Skeletal muscle satellite cell (primary cell): ENCODE measurements around the gene TSHR.

Source experiments
- H3K27me3 ChIP-seq: 2 replicates; pipeline ENCODE4 v1.7.0; 2013; ENCODE audit warnings: low read length; ENCODE audit not compliant: control insufficient read depth, insufficient read depth
- H3K36me3 ChIP-seq: 2 replicates; pipeline ENCODE4 v1.7.0; 2013; ENCODE audit warnings: mild to moderate bottlenecking, control low read depth, low read length; ENCODE audit not compliant: insufficient read depth
- H3K4me1 ChIP-seq: 2 replicates; pipeline ENCODE4 v1.7.0; 2013; ENCODE audit warnings: low read length; ENCODE audit not compliant: control insufficient read depth, insufficient read depth
- H3K4me2 ChIP-seq: 2 replicates; pipeline ENCODE4 v1.7.0; 2013; ENCODE audit warnings: mild to moderate bottlenecking, low read length
- H3K4me3 ChIP-seq: 2 replicates; pipeline ENCODE4 v1.7.0; 2013; ENCODE audit warnings: low read length
- H3K9ac ChIP-seq: 2 replicates; pipeline ENCODE4 v1.7.0; 2013; ENCODE audit warnings: mild to moderate bottlenecking, low read depth, low read length, moderate library complexity
- H3K9me3 ChIP-seq: replicated peaks from 2 replicates; pipeline ENCODE4 v1.7.0; 2013; ENCODE audit warnings: mild to moderate bottlenecking, control low read depth, low read length

Gene TSHR

DNA sequence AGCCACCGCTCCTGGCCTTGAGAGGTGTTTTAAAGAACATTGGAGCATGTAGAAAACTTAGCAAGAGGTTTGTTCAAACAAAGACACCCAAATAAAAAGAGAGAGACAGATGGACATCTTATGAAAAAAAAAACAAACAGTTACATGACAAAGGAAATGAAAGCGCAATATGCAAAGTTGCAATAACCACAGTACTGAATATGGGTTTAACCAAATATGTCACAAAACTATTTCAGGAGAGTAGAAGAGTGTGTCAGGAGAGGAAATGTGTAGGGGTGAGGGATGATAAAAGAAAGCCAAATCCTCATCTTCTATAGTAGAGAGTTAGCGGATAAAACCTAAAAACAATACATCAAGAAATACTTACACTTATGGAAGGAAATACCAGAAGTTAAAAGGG is 166.9 kb downstream of the TSHR start:
- Histone ChIP-seq H3K4me2 (no peak overlapping the region), H3K27me3 (no peaks in the 10 kb centered on the region), H3K9ac (no peak overlapping the region), H3K4me3 (no peak overlapping the region), H3K4me1 (no peaks in the 10 kb centered on the region), H3K9me3 (no peaks in the 10 kb centered on the region), H3K36me3 (no peaks in the 10 kb centered on the region)

DNA sequence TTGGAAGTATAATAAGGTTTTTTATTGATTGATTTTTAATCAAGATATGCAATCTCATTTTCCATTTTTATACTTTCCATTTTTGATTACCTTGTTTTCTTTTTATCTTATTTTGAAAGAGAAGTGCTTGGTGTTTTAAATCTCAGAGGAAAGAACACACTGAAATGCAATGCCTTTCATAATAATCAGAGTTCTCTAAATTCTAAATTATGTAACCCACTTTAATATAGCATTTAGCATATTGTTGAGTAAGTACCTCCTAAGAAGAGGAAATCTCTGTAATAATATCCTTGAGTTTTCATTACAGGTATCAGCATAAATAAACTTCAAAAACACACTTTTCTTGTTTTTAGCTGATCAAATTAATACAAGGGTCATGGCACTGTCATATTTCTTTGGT is 168.4 kb downstream of the TSHR start:
- no peak overlapping the region for H3K9ac ChIP-seq
- H3K4me3 ChIP-seq: no peak overlapping the region
- no peaks in the 10 kb centered on the region for H3K36me3 ChIP-seq
- no peak overlapping the region for H3K4me2 ChIP-seq
- H3K9me3 ChIP-seq: no peaks in the 10 kb centered on the region
- H3K4me1 ChIP-seq: no peaks in the 10 kb centered on the region
- no peaks in the 10 kb centered on the region for H3K27me3 ChIP-seq

DNA sequence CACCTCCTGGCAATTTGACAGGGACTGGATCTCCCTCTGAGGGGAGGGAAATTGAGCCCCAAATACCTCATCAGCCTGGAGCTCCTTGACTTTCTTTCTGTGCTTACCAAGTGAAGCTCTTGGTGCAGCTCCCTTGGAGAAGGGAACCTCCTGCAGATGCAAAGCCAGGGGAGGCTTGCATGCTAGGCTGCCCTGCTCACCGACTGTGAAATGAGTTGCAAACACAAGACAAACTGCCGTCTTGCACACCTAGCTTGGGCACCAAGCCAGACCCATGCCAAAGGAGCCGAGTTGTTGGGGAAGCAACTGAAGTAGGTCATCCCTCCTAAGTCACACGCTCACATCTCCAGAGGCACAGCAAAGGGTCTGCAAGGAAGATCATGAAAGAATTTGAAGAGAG is 170.1 kb downstream of the TSHR start:
- H3K4me1 ChIP-seq: no peaks in the 10 kb centered on the region
- H3K4me3 ChIP-seq: no peak overlapping the region
- H3K36me3 ChIP-seq: no peaks in the 10 kb centered on the region
- H3K27me3 ChIP-seq: no peaks in the 10 kb centered on the region
- H3K4me2 ChIP-seq: no peak overlapping the region
- H3K9me3 ChIP-seq: no peaks in the 10 kb centered on the region
- H3K9ac ChIP-seq: no peak overlapping the region

DNA sequence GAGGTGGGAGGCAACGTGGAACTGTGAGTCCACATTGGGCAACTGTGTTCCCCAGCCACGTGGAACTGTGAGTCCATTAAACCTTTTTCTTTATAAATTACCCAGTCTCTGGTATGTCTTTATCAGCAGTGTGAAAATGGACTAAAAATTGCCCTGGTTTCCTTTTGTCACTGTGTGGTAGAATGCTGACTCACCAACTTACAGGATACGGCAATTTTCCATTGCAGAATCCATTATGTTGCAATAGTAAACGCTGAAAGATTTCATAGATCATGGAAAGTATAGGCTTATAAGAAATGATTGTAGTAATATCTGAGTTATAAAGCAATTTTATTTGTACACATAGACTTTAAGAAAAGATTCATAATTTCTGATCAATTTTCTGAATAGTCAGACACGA is 172.4 kb downstream of the TSHR start:
- H3K4me1 ChIP-seq: no peaks in the 10 kb centered on the region
- H3K4me3 ChIP-seq: no peak overlapping the region
- no peaks in the 10 kb centered on the region for H3K27me3 ChIP-seq

DNA sequence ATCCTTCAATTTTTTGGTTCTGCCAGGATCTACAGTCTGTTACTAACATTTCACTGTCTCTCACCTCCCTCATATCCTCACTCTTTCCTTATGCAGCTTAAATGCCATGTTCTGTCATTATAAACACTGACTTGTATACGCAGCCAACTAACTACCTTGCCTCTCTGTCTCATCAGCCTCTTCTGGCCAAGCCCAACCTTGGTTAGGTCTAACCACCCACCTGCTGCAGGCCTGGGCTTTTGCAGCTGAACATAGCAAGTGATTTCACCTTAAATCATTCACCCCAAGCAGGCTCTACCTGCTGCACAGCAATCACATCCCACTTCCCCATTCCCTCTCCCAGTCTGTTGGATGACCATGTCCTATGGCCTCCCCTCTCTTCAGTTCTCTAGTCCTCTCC is 173.8 kb downstream of the TSHR start:
- H3K27me3 ChIP-seq: no peaks in the 10 kb centered on the region
- no peak overlapping the region for H3K9ac ChIP-seq
- no peak overlapping the region for H3K4me2 ChIP-seq
- no peak overlapping the region for H3K4me3 ChIP-seq
- H3K9me3 ChIP-seq: no peaks in the 10 kb centered on the region
- no peaks in the 10 kb centered on the region for H3K36me3 ChIP-seq
- no peaks in the 10 kb centered on the region for H3K4me1 ChIP-seq

More for the DNA sequence above, 172.4 kb downstream of the TSHR start:
- Histone ChIP-seq H3K9me3 (no peaks in the 10 kb centered on the region), H3K4me2 (no peak overlapping the region), H3K9ac (no peak overlapping the region), H3K36me3 (no peaks in the 10 kb centered on the region)

DNA sequence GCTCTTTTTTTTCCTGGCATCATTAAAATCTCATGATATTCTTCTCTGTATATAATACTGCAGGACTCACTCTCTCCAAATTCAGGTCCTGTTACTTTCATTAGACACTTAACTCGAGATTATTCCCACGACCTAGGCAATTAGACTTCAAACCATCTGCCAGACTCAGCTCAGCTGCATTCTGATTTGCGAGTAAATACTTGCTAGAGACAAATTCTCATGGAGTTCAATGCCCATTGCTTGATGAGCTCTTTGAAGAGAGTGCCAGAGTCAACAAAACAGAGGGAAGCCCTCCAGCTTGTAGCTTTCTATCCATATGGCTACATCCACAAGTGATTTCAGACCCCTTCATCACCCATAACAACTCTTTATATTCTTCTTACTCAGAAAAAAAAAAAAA is 177.0 kb downstream of the TSHR start:
- Histone ChIP-seq H3K4me2 (no peak overlapping the region), H3K4me3 (no peak overlapping the region), H3K36me3 (no peaks in the 10 kb centered on the region), H3K4me1 (peaks cover 6% of the 10 kb centered on the region), H3K9ac (no peak overlapping the region), H3K27me3 (no peaks in the 10 kb centered on the region), H3K9me3 (no peaks in the 10 kb centered on the region)

DNA sequence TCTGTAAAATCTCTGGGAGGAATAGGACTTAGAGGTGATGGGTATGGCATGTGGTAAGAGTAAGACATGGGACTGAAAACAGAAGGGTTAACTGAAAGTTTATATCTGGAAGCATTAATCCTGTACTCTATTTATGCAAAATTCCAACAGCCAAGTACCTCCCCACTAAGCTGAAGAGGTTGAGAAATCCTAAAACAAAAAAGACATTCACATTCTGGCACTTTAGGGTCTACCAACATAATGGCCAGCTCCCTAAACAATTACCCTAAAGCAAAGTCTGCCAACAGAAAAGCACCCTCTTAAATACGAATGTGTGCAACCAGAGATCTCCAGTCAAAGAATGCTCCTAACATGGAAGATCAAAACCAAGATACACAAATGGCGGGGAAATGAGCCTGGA is 178.0 kb downstream of the TSHR start:
- Histone ChIP-seq H3K4me2 (no peak overlapping the region), H3K27me3 (no peaks in the 10 kb centered on the region), H3K4me3 (no peak overlapping the region), H3K9ac (no peak overlapping the region), H3K9me3 (no peaks in the 10 kb centered on the region), H3K36me3 (no peaks in the 10 kb centered on the region), H3K4me1 (peaks cover 11% of the 10 kb centered on the region)

DNA sequence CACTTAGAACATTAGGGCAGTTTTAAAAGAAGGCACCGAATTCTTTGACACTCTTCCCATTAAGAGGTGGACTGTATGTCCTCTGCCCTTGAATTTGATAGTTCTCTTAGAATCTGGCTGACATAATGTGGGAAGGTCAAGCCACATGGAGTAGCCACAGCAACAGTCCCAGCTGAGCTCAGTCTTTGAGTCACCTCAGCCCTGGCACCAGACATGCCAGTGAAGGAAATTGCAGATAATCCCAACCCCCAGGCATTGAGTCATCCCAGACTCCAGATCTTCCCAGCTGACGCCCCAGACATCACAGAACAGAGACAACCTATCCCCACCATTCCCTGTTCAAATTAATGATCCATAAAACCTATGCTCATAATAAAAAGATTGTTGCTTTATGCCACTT is 181.9 kb downstream of the TSHR start:
- Histone ChIP-seq H3K36me3 (no peaks in the 10 kb centered on the region), H3K4me3 (no peak overlapping the region), H3K4me1 (peaks cover 11% of the 10 kb centered on the region), H3K4me2 (no peak overlapping the region), H3K9me3 (no peaks in the 10 kb centered on the region), H3K27me3 (no peaks in the 10 kb centered on the region), H3K9ac (no peak overlapping the region)

DNA sequence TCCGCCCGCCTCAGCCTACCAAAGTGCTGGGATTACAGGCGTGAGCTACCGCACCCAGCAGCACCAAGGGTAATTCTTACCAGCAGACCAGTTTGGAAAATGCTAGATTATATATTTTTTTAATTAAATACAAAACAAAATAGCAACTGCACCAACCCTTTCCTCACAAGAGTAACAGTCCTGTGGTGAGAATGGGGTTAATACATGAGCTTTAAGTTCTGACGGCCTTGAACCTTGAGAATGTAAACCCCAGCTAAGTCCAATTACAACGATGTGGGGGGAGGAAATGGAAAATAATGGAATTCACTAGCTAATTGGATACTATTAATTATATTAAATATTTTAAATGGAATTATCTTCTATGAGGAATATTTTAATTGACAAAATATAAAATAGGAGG is 183.0 kb downstream of the TSHR start:
- Histone ChIP-seq H3K36me3 (no peaks in the 10 kb centered on the region), H3K9ac (no peak overlapping the region), H3K27me3 (no peaks in the 10 kb centered on the region), H3K4me1 (peaks cover 11% of the 10 kb centered on the region), H3K9me3 (no peaks in the 10 kb centered on the region), H3K4me3 (no peak overlapping the region), H3K4me2 (no peak overlapping the region)

DNA sequence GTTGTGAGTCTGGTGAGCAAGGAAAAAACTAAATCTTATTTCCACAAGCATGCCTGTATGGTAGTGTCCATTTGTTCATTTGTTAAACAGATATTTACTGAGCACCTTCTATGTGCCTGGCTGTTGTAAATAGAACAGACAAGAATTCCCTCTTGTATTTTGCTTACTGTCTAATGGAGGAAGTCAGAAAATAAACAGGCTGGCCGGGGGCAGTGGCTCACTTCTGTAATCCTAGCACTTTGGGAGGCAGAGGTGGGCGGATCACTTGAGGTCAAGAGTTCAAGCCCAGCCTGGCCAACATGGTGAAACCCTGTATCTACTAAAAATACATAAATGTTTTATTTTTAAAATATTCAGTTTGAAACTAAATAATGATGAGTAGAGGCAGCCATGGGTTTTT is 186.0 kb downstream of the TSHR start:
- H3K4me3 ChIP-seq: no peak overlapping the region
- H3K4me2 ChIP-seq: no peak overlapping the region
- peaks cover 11% of the 10 kb centered on the region for H3K4me1 ChIP-seq
- no peaks in the 10 kb centered on the region for H3K27me3 ChIP-seq
- H3K36me3 ChIP-seq: no peaks in the 10 kb centered on the region
- H3K9ac ChIP-seq: no peak overlapping the region
- no peaks in the 10 kb centered on the region for H3K9me3 ChIP-seq

DNA sequence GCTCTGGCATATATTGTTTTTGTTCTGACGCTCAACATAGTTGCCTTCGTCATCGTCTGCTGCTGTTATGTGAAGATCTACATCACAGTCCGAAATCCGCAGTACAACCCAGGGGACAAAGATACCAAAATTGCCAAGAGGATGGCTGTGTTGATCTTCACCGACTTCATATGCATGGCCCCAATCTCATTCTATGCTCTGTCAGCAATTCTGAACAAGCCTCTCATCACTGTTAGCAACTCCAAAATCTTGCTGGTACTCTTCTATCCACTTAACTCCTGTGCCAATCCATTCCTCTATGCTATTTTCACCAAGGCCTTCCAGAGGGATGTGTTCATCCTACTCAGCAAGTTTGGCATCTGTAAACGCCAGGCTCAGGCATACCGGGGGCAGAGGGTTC is 188.4 kb downstream of the TSHR start:
- Histone ChIP-seq H3K36me3 (no peaks in the 10 kb centered on the region), H3K27me3 (no peaks in the 10 kb centered on the region), H3K4me3 (no peak overlapping the region), H3K9ac (no peak overlapping the region), H3K4me1 (no peaks in the 10 kb centered on the region), H3K9me3 (no peaks in the 10 kb centered on the region), H3K4me2 (no peak overlapping the region)

DNA sequence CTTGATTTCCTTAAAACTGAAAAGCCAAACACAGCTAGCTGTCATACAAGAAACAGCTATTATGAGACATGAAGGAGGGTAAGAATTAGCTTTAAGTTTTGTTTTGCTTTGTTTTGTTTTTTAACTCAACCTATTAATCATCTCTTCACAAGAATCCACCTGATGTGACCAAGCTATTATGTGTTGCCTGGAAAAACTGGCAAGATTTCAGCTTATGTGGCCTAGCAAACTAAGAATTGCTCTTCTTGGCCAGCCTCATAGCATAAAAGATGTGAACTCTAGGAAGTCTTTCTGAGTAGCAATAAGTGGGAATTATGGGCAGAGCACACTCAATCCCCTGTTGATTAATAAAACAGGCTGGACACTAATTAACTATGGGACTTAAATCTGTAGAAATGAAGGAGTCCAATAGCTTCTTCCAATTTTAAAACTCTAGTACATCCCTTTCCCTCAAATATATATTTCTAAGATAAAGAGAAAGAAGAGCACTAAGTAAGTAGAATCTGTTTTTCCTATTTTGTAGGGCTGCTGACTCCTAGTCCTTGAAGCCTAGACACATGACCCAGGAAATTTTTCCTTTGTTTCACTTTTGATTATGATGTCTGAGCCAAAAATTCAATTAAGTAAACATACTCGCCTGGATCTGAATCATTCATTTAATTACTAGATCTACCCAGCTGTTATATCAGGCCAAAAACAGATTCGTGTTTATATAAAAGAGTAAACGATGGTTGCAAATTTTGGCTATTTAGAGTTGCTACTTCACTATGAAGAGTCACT is 189.6 kb downstream of the TSHR start:
- Histone ChIP-seq H3K4me1 (no peaks in the 10 kb centered on the region), H3K4me2 (no peak overlapping the region), H3K4me3 (no peak overlapping the region), H3K9ac (no peak overlapping the region), H3K36me3 (no peaks in the 10 kb centered on the region), H3K9me3 (no peaks in the 10 kb centered on the region), H3K27me3 (no peaks in the 10 kb centered on the region)
